DMS79 (cell line): ENCODE results near the gene WASL.
"Not testable (repeated sequence)": the region's sequence is repeated elsewhere in the genome, so short reads cannot be mapped to it uniquely, and the experiment has no call there.

Experiments
- DNase-seq: peaks from one replicate; lab custom pipeline; 2025; lab: John Stamatoyannopoulos, UW

Gene WASL

GRCh38 chr7:123658023-123658422 is 90.8 kb downstream of the WASL start:
- DNase-seq: no peak

DNA sequence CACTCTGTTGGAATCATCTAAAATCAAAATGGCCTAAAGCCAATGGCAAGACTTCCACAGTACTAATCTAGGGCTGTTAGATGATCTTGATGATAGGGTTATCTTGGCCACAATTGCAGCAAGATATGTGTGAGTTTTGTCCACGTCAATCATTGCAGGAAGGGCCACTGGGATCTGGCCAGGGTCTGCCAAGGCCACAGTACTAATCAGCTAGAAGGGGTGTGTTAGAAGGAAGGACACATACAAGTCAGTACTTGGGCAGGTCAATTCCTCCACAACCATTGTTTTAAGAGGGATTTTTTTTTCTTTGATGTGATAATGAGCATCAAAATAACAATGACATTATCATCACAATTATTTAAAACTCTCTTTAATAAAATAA is 91.5 kb downstream of the WASL start:
- no peak for DNase-seq

DNA sequence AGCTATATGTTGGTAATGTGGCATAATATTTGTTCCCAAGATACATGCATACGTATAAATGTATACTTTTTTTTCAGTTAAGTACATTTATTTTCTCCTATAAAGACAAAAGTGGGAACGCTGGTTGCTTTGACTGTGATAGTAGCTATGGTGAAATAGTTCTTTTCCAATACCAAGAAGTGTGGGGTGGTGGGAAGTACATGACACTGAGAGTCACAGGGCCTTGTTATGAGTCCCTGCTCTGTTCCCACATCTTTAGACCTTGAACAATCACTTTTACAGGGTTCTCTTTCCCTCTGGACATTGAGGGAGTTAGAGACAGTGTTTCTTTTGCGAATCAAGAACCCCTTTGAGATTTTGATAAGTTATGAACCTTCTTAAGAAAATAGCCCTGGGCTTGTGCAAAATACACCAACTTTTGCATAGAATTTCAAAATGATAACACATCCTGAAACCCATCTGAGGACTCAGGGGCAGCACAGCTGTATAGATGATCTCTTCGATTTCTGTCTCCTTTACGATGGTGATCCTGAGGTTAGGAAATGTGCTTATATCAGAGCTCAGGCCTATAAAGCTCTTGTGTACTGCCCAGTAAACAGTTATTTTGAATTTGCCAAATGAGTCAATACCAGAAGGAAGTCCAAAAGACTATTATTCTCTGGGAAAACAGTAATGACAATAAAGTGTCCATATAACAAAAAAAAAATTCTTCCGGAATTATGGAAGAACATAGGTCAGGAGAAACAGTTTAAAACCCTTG is 92.1 kb downstream of the WASL start:
- DNase-seq: no peak

- no peak for DNase-seq
These were observed 93.2 kb downstream of the WASL start, which contains the start of gene LMOD2 for GRCh38 chr7:123655614-123656013. TSS of gene LMOD2 (plus strand) at chr7:123655866. CDS start at chr7:123655964, 98 bp downstream.

DNA sequence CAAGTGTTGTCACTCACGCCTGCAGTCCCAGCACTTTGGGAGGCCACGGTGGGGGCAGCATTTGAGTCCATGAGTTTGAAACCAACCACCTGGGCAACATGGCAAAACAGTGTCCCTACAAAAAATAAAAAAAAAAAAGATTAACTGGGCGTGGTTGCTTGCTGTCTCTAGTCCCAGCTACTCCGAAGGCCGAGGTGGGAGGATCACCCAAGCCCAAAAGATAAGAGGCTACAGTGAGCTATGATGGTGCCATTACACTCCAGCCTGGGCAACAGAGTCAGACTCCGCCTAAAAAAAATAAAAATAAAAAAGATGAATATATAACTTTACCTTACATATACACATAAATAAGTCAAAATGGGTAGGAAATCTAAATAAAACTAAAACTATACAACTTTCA is 95.6 kb downstream of the WASL start:
- no peak for DNase-seq

- DNase-seq: no peak
These were observed 96.4 kb downstream of the WASL start for GRCh38 chr7:123652406-123652805.

DNA sequence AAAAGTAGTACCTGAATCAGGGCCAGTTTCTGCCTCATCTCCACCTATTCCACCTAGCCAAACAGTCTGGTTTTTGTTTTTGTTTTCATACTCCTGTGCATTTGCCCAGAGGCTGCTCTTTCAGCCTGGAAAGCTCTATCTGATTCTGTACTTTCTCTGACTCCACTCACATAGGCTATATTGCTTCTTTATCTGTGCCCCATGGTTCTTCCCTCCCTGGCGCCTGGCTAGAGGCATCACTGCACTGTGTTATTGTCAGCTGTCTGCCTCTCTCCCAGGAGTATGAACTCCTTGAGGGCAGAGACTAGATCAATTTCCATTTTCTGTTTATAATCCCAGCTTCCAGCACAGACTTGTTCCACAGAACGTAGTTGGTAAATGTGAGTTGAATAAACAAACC is 98.2 kb downstream of the WASL start:
- DNase-seq: no peak

- no peak for DNase-seq
These were observed 98.8 kb downstream of the WASL start for GRCh38 chr7:123649964-123650363.

GRCh38 chr7:123647106-123647730 is 101.6 kb downstream of the WASL start:
- DNase-seq: no peak

- no peak for DNase-seq
These were observed 103.3 kb downstream of the WASL start for GRCh38 chr7:123645516-123645915.

GRCh38 chr7:123643495-123644441 is 105.0 kb downstream of the WASL start:
- no peak for DNase-seq

DNA sequence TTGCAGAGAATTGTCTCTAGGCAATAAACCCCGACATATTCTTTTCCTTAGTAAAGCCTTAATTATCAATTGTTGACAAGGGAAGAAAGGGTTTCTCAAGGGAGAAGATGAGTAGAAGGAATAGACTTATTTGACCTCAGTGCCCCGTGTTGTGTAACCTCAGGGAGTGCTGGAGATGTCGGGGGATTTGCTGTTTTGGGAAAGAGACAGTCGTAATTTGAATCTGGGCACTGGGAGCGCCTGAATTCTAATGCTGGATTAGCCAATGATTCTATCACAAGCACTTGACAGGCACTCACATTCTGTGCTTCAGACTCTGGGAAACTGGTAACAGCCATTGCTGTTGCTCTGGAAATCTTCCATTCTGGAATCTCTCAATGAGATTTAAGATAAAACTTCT is 106.9 kb downstream of the WASL start:
- DNase-seq: no peak

- no peak for DNase-seq
These were observed 108.2 kb downstream of the WASL start for GRCh38 chr7:123640583-123640982.

DNA sequence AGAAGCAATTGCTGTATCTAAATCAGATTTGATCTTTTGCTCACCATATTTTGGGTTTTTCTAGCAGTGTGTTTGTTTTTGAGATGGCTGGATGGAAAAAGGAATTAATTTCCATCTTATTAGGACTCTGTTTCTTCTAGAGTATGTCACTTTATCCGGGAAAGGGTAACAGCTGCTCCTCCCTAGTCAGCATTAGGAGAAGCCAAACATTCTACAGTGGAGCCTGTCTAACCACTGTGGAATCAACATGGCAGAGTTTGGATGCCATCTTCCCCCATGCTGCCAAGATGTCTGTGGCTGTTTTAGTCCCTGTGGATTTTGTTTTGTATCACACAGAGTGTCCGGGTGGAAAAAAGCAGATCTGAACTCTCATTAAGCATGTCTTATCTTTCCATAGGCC is 109.2 kb downstream of the WASL start:
- no peak for DNase-seq

GRCh38 chr7:123637878-123638277 is 110.9 kb downstream of the WASL start:
- DNase-seq: no peak

DNA sequence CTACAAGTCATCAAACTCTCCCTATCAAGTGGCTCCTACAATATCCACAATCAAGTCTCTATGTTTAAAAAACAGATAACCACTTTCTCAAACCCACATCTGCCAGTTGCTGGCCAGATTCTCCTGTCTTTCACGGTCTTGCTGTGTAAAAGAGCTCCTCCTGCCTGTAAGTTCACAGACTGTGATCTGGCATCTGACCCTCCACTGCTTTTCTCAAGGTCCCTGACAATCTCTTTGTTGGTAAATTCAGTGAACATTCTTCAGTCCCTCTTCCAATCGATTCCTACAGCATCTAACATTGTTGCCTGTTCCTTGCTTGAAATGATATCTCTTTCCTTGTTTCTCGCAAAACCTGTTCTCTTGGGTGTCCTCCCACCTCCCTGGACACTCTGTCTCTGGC is 111.6 kb downstream of the WASL start:
- DNase-seq: no peak

GRCh38 chr7:123635551-123636359 is 113.0 kb downstream of the WASL start:
- no peak for DNase-seq

- DNase-seq: not testable (repeated sequence)
These were observed 114.7 kb downstream of the WASL start for GRCh38 chr7:123634011-123634573.

GRCh38 chr7:123633553-123633952 is 115.2 kb downstream of the WASL start:
- DNase-seq: no peak

- DNase-seq: no peak
These were observed 116.0 kb downstream of the WASL start for GRCh38 chr7:123632808-123633207.
